ENCODE measurements around the gene EVC. TPM values are rescaled to one million over a fixed set of nuclear protein-coding genes. Genes with fewer than 3 reads are reported as not detected.
"Not testable (repeated sequence)": the region's sequence is repeated elsewhere in the genome, so short reads cannot be mapped to it uniquely, and the experiment has no call there.

Gene EVC
- polyA plus RNA-seq, 12 donors: 13.6 to 33.9 (median 17.1) TPM; not detected in 1

DNA sequence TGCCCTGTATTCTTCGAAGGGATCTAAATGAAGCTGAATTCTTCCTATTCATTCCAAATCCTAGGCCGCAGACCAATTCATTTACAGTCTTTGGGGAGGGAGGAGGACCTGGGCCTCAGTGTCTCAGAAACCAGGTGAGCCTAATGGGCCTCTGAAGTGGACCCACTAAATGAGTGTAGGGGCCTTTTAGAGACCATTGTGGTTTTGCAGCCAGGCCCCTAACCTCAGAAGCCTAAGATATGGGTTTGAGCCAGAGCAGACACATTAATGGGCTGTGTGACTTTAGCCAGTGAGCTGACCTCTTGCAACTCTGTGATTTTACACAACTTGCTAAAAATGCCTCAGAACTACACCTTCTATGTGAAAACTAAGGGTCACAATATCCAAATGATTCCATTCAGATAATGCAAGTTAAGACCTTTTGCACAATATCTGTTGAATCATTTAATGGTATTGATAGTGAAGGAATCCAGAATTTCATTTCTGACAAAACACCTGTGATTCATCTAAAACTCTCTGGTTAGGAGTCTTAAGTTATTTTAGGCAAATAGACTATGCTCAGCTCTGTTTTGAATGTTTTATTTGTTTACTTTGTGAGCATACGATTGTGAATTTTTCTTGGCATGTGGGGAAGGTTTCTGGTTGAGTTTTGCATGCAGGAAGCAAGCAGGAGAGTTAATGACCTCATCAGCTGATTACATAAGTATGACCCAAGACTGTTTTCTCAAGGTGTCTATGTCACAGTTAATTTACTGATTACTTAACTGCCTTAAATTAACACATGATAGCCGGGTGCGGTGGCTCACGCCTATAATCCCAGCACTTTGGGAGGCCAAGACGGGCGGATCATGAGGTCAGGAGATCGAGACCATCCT, 75.0 kb downstream of the EVC start:
- no peak for DNase-seq

DNA sequence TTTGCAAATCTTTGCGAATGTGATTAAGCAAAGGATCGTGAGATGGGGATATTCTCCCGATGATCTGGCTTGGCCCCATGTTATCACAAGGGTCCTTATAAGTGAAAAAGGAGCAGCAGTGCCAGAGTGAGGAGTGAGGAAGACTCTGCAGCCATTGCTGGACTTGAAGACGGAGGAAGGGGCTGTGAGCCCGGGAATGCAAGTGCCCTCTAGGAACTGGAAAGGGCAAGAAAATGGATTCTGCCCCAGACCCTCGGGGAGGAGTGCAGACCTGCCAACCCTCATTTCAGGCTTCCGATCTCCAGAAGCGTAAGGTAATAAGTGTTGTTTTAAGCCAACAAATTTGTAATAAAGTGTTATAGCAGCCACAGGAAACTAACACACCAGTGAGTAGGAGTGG, 76.3 kb downstream of the EVC start:
- no peak for DNase-seq

DNA sequence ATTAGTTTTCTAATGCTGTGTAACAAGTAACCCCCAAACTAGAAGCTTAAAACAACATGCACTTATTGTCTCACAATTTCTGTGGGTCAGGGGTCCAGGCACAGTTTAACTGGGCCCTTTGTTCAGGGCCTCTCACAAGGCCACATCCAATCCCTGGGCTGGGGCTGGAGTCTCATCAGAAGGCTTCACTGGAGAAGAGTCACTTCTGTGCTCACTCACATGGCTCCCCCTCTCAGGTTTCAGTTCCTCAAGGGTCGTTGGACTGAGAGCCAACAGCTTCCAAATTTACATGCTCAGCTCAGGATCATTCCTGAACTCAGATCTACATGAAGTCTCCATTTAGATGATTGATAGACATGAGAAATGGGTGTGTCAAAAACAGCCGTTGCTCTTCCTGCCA, 77.1 kb downstream of the EVC start:
- DNase-seq: no peak

DNA sequence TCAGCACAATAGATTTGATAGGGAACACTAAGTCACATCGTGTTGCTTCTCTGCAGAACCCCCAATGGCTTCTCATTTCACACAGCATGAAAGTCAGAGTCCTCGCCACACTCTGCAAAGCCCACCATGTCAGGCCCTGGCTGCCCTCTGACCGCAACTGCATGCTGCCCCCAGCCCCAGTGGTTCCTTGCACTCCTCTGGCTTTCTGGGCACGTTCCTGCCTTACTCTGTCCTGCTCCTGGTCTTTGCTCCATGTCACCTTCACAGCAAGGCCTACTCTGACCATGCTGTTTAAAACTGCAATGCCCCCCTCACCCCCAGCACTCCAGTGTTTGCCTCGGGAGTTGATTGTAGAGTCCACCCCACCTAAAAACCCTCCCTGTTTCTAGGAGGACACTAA, 78.1 kb downstream of the EVC start:
- DNase-seq: no peak

DNA sequence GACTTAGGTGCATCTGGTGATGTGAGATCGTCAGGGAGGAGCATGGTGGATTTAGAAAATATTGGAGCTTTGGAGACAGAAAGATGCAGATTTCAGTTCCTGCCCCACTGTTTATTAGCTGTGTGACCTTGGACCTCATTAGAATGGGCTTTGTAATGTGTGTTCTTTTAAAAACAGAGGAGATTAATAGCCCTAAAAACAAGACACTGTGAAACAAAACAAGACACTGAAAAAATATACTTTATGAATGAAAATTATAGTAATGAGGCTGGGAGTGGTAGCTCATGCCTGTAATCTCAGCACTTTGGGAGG, 79.5 kb downstream of the EVC start:
- no peak for DNase-seq

DNA sequence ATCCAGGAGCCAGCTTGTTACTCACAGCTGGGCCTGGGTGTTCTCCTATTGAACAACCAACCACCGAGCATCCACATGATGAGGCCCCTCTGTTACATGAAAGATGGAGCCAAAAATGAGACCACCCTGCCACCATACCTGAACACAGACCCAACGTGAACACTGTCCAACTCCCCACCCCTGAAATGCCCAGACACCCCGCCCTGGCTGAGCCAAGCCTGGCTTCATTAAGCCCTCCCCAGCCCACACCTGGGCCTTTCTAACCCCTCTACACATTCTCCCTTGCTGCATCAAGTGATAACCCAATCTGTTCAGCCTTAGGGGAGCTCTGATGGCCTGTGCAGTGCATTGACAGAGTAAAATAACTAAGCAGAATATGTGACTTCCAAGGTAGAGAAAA, 80.7 kb downstream of the EVC start:
- no peak for DNase-seq

DNA sequence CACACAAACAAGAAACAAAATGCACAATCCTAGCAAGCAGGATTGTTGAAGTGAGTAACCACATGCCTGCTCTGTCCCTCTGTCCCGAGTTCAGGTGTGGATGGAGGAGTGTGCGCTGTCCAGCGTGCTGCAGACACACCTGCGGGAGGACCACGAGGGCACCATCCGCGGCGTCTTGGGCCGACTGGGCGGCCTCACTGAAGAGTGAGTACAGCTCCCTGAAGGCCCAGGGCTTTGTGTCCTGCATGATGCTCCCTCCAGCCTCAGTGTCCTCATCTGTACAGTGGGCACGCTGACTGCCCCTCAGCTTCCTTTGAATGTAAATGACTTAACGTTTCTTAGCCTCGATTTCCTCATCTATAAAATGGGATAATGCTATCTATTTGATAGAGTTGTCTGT, 82.5 kb downstream of the EVC start:
- no peak for DNase-seq

DNA sequence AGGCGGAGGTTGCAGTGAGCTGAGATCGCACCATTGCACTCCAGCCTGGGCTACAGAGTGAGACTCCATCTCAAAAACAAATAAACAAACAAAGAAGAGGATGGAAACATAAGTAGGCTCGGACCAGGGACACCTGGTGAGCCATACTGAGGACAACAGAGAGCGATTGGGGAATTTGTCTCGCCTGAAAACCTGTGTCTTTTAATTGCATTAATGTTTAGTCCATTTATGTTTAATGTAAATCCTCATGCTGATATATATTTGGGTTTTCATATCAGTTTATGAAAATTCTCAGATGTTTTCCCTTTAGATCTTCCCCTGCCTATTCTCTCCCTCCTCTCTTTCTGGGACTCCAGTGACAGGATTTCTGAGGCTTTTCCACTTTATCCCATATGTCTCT, 84.6 kb downstream of the EVC start:
- DNase-seq: no peak

DNA sequence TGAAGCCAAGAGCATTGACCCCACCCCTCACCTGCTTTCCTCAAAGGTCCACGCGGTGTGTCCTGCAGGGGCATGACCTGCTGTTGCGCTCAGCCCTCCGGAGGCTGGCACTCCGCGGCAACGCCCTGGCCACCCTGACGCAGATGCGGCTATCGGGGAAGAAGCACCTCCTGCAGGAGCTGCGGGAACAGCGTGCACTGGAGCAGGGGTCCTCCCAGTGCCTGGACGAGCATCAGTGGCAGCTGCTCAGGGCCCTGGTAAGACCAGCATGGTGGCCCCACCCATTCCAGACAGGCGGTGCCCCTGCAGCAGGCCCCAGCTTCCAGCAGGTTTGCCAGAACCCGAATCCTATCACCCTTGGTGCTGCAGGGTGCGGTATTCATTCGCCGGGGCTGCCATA, 86.0 kb downstream of the EVC start:
- DNase-seq: no peak

DNA sequence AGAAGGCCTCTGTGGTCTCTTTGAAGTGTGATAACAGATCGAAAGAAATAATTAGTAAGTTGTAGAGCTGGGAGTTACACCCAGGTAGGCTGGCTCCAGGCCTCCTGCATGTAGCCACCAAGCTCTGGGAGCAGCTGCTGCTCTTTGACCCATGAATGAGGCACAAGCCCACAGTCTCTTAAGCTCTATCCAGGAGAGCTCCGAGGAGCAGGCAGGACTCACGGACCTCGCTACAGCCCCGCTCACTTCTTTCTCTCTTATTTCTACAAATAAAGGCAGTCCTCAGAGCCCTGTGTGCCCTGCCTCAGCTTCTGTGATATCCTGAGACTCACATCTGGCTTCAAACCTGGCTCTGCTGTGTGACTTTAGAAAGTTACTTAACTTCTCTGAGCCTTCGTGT, 86.9 kb downstream of the EVC start:
- DNase-seq: no peak

DNA sequence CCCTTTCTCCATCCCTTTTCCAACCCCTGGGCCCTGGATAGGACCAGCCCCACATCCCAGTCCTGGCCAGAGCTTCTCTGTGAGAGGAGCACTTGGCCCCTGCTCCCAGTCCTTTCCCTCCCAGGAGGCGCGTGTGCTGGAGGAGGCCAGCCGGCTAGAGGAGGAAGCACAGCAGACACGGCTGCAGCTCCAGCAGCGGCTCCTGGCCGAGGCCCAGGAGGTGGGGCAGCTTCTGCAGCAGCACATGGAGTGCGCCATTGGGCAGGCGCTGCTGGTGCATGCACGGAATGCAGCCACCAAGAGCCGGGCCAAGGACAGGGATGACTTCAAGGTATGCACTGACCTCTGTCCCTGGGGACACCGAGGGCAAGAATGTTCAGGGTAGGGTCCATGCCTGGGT, 87.5 kb downstream of the EVC start:
- peak; percentile 41 for DNase-seq

DNA sequence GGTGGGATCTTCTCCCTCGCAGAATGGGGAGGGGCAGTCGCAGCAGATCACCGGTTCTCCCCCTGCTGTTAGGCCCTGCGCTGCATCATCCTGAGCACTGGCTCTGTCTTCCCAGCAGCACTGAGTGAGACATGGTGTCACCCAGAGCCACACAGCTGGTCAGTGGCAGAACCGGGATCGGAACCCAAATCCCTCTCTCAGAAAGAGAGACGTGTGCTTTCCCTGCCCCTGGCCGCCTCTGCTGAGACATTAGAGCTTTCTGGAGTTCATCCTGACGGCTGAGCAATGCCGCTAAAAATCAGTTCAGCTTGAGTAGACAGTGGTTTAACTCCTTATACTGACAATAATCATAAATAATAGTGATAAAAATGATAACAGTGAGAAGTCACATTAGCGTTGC, 87.9 kb downstream of the EVC start:
- DNase-seq: no peak

DNA sequence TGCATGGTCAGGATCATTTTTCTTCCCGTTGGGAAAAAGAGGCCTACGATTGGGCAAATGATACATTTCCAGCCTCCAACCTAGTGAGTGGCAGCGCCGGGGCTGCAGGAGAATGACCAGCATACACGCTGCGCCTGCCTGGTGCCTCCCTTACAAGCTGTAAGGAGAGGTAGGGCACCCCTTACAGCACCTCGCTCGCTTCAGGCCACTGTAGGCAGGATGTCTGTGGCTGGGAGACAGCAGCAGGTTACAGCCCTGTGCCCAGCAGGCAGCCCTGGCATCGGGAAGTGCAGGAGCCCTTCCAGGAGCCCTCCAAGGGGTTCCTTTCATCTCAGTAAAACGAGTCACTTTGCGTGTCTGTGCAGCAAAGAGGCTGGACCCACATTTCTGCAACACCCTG, 88.4 kb downstream of the EVC start:
- no peak for DNase-seq

DNA sequence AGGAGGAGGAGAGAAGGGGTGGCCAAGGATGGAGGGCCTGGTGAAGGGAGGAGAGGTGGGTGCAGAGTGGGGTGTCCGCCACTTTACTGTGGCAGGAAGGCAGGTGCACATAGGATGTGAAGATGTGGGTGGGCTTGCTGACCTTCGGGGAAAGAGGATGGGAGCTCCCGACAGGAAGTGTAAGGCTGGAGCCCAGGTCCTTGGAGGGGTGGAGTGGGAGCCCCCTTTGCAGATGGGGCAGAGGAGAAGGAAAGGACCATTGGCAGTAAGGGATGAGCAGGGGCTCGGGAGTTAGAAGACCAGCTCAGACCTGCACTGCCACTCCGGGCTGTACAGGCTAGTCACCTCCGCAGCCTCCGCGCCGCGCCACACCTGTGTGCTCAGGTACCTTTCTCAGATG, 89.5 kb downstream of the EVC start:
- DNase-seq: no peak

DNA sequence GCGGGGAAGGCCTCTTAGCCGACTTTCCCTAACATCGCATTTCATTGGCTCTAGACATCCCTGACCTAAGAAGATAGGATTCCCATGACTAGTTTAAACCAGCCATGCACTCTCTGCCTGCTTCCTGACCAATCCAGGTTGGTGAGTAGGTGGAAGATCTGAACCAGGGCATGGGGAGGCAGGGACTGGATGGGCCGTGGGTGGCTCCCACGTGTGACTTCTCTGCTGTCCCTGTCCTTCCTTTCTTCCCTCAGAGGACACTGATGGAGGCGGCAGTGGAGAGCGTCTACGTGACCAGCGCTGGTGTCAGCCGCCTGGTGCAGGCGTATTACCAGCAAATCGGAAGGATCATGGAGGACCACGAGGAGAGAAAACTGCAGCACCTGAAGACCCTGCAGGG, 90.7 kb downstream of the EVC start:
- no peak for DNase-seq

DNA sequence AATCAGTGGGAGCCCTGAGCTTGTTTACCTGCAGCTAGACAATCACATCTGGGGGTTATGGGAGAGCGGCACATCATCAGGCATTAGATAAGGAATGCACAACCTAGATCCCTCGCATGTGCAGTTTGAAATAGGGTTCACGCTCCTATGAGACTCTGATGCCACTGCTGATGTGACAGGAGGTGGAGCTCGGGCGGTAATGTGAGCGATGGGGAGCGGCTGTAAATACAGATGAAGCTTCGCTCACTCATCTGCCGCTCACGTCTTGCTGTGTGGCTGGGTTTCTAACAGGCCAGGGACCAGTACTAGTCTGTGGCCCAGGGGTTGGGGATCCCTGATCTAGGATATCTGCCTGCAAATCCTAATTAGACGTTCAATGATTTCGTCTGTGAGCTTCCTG, 91.6 kb downstream of the EVC start:
- DNase-seq: no peak

DNA sequence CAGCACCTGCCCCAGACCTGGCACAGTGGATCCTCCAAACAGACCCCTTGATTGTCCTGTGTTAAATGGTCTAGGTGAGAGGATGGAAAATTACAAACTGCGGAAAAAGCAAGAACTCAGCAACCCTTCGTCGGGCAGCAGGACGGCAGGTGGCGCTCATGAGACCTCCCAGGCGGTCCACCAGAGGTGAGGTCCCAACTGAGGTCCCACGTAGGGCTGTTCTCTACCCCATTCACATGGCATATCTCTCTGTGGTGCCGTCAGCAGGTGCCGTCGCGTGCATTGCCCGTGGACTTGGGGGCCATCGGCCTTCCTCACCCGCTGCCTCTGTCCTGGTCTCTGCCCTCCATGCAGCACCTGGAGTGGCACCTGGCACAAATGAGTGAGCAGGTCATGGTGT, 93.7 kb downstream of the EVC start:
- DNase-seq: no peak

DNA sequence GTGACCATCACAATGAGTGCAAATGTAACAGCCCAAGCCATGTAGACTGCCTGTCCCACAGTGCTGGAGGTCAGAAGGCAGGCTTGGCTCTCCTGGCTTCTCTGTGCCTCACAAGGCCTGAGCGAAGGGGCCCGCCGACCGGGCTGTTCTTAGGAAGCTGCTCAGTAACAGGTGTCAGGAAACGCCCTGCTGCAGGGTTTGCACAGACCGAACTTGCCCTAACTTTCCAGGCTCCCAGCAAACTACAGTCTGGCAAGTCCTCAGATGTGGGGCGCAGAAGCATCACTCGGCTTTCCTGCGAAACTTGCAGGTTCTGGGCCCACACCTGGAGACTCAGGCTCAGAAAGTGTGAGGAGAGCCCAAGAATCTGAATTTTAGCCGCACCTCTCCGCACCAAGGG, 94.3 kb downstream of the EVC start:
- DNase-seq: no peak

DNA sequence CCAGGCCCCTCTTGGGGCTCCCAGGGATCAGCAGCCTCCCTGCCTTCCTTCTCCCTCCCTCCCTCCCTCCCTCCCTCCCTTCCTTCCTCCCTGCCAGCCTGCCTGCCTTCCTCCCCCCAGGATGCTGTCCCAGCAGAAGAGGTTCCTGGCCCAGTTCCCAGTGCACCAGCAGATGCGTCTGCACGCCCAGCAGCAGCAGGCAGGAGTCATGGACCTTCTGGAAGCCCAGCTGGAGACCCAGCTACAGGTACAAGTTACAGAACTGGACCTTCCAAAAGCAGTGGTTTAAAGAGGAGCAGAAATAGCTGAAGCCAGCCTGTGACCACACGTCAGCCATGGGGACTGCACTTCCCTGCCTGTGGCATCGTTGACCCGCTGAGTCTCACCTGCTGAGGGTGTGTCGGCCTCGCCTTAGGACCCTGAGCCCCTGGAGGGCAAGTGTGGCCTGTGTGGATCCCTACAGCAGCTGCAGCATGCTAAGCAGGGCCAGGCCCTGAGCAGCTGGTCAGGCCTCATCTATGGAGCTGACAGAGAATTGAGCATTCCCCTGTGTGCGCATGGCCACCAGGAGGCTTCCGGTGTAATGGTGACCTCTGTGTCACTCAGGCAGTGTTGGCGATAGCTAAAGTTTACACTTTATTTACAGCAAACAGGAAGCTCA, 97.2 kb downstream of the EVC start:
- no peak for DNase-seq

DNA sequence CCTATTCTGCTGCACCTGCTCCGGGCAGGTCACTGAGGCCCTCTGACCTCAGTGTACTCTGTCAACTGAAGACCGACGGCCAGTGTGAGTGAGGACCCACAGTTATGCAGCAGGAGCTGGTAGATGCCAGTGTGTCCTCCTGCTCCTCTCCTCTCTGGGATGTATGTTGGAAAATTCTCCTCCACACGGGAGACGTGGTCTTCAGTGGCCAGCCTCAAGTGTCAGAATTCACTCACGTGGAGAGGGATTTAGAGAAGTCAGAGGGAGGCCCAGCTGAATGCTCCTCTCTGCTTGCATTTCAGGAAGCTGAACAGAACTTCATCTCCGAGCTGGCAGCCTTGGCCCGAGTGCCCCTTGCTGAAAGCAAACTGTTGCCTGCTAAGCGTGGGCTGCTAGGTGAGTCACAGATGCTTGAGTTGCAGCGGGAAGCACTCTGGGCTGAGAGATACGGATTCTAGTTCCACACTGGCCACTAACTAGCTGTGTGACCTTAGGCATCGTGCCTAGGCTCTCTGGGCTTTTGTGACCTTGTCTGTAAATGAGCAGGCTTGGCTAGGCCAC, 98.3 kb downstream of the EVC start:
- DNase-seq: no peak

DNA sequence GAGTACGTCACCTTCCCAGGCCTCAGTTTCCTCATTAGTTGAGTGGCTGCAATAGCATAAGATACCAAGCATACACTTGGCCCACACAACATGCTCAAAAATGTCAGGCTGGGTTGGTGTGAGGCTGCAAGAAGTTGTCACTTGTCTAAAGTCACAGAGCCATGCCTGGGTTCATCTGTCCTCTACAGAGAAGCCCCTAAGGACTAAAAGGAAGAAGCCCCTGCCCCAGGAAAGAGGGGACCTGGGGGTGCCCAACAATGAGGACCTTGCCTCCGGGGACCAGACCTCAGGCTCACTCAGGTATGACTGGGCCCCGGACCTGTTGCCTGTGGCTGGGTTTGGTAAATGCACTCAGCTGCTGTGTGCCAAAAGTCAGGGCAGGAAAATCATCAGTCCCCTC, 99.2 kb downstream of the EVC start:
- no peak for DNase-seq

DNA sequence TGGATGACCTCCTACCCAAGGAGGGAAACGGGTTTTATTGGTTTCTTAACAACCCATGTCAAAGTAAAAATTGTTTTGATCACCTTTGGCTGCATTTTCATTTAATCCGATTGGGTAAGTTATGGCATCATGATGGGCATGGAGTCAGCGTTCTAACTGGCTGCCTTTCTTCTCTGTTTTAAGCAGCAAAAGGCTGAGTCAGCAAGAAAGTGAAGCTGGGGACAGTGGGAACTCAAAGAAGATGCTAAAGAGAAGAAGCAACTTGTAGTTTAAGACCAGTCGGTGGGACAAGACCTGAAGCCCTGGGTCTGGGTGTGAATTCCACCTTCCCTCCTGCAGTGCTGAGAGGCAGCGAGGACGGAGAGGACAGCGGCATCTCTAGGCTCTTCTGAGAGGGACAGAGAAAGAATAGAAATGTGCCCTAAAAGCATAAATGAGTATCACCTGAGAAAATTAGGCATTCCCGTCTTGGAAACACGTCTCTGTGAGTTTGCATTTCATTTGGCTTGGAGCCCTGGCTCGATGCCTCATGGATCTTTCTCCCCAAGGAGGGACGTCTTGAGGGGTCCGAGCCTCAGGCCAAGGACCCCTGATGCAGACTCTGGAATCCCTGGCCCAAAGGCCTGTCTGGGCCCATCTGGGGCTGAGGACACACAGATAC, 99.9 kb downstream of the EVC start:
- DNase-seq: no peak

DNA sequence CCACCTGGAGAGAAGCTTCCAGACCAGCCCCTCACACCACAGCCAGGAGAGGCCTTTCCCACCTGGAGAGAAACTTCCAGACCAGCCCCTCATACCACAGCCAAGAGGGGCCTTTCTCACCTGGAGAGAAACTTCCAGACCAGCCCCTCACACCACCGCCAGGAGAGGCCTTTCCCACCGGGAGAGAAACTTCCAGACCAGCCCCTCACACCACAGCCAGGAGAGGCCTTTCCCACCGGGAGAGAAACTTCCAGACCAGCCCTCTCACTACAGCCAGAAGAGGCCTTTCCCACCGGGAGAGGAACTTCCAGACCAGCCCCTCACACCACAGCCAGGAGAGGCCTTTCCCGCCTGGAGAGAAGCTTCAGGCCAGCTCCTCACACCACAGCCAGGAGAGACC, 101.1 kb downstream of the EVC start:
- not testable (repeated sequence) for DNase-seq

Data from muscle of arm (tissue), 12 donors.